ENCODE measurements around the gene HS3ST3A1.

DNA sequence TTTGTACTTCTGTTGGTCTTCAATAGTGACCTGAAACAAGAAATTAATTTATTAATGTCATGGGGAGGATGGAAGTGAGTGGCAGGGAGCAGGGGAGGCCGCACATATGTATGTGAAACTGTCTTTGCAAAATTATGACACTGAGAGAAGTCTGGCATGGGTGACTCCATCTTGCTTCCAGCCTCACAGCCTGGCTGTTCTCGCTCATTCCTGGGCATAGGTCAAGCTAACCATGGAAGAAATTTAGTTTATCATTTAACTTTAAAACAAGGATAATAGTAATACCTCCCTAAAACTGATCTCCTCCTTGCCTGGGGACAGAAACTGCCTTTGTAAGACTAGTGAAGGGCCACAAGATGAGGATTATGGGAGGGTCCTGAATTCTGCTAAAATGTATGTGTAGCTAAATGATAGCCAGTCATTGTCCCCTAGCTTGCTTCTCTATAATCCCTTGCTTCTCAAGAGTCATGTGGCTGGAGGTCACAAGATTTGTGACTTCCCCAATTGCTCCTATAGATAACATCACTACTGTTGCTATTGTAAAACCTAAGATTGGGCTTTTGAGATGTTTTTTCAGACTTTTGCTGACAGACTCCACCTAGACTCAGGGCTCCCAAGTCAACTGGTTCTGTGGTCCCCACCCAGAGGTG, 126.0 kb downstream of the HS3ST3A1 start:
- TF ChIP-seq, protein P1, sequence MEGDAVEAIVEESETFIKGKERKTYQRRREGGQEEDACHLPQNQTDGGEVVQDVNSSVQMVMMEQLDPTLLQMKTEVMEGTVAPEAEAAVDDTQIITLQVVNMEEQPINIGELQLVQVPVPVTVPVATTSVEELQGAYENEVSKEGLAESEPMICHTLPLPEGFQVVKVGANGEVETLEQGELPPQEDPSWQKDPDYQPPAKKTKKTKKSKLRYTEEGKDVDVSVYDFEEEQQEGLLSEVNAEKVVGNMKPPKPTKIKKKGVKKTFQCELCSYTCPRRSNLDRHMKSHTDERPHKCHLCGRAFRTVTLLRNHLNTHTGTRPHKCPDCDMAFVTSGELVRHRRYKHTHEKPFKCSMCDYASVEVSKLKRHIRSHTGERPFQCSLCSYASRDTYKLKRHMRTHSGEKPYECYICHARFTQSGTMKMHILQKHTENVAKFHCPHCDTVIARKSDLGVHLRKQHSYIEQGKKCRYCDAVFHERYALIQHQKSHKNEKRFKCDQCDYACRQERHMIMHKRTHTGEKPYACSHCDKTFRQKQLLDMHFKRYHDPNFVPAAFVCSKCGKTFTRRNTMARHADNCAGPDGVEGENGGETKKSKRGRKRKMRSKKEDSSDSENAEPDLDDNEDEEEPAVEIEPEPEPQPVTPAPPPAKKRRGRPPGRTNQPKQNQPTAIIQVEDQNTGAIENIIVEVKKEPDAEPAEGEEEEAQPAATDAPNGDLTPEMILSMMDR (conservative IDR thresholded peaks at IDR 0.05; ENCODE audit: low read depth, low read length) = no peak
- no peak for TF ChIP-seq POLR2A (IDR thresholded peaks at IDR 0.05; ENCODE audit: low read depth, low read length)
- no peak for TF ChIP-seq FOS (IDR thresholded peaks at IDR 0.05; ENCODE audit: low read depth, low read length)
- no peak for TF ChIP-seq RFX5 (IDR thresholded peaks at IDR 0.05; ENCODE audit: low read depth, low read length)
- TF ChIP-seq BHLHE40 (IDR thresholded peaks at IDR 0.05; ENCODE audit: low read depth, low read length) = no peak
- TF ChIP-seq RCOR1 (IDR thresholded peaks at IDR 0.05; ENCODE audit: insufficient replicate concordance, low read length) = no peak
- no peak for TF ChIP-seq CEBPB (IDR thresholded peaks at IDR 0.05; ENCODE audit: low read depth, low read length)
- no peak for TF ChIP-seq RAD21 (IDR thresholded peaks at IDR 0.05; ENCODE audit: low read length)
- TF ChIP-seq, protein P2, sequence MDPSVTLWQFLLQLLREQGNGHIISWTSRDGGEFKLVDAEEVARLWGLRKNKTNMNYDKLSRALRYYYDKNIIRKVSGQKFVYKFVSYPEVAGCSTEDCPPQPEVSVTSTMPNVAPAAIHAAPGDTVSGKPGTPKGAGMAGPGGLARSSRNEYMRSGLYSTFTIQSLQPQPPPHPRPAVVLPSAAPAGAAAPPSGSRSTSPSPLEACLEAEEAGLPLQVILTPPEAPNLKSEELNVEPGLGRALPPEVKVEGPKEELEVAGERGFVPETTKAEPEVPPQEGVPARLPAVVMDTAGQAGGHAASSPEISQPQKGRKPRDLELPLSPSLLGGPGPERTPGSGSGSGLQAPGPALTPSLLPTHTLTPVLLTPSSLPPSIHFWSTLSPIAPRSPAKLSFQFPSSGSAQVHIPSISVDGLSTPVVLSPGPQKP (IDR thresholded peaks at IDR 0.05; ENCODE audit: borderline replicate concordance, low read depth, low read length) = no peak
- TF ChIP-seq, protein P3, sequence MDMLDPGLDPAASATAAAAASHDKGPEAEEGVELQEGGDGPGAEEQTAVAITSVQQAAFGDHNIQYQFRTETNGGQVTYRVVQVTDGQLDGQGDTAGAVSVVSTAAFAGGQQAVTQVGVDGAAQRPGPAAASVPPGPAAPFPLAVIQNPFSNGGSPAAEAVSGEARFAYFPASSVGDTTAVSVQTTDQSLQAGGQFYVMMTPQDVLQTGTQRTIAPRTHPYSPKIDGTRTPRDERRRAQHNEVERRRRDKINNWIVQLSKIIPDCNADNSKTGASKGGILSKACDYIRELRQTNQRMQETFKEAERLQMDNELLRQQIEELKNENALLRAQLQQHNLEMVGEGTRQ (IDR thresholded peaks at IDR 0.05; ENCODE audit: low read depth, low read length) = no peak
- no peak for TF ChIP-seq MXI1 (IDR thresholded peaks at IDR 0.05; ENCODE audit: borderline replicate concordance, low read depth, low read length)
